Trophoblast cell (in vitro differentiated cells and primary cell): ENCODE results near the gene SKAP1.
"Not testable (repeated sequence)": the region's sequence is repeated elsewhere in the genome, so short reads cannot be mapped to it uniquely, and the experiment has no call there.

Source experiments
- DNase-seq, 2 donors: peaks; one replicate each; pipeline ENCODE4 v3.0.0-alpha.2; 2016
- H2AFZ ChIP-seq: 2 replicates; pipeline ENCODE4 v1.6.1; 2013; ENCODE audit warnings: low read length, moderate library complexity, mild to moderate bottlenecking; ENCODE audit not compliant: insufficient read depth, poor library complexity
- H2AK5ac ChIP-seq: 2 replicates; pipeline ENCODE4 v1.6.1; 2013; ENCODE audit warnings: mild to moderate bottlenecking, low read length
- H2BK120ac ChIP-seq: 2 replicates; pipeline ENCODE4 v1.6.1; 2013; ENCODE audit warnings: low read length, mild to moderate bottlenecking, moderate library complexity; ENCODE audit not compliant: insufficient read depth, poor library complexity
- H2BK12ac ChIP-seq: 2 replicates; pipeline ENCODE4 v1.6.1; 2013; ENCODE audit warnings: mild to moderate bottlenecking, low read length, moderate library complexity
- H2BK5ac ChIP-seq: 2 replicates; pipeline ENCODE4 v1.6.1; 2013; ENCODE audit warnings: low read length, low read depth, moderate library complexity, mild to moderate bottlenecking; ENCODE audit not compliant: poor library complexity
- H3K14ac ChIP-seq: 2 replicates; pipeline ENCODE4 v1.6.1; 2013; ENCODE audit warnings: mild to moderate bottlenecking, low read length
- H3K18ac ChIP-seq: 2 replicates; pipeline ENCODE4 v1.6.1; 2013; ENCODE audit warnings: mild to moderate bottlenecking, low read length
- H3K23ac ChIP-seq: 2 replicates; pipeline ENCODE4 v1.6.1; 2013; ENCODE audit warnings: low read length
- H3K27ac ChIP-seq: 2 replicates; pipeline ENCODE4 v1.5.1; 2013; ENCODE audit warnings: low read depth, mild to moderate bottlenecking, inconsistent platforms, low read length, moderate library complexity
- H3K27me3 ChIP-seq: 2 replicates; pipeline ENCODE4 v1.6.1; 2013; ENCODE audit warnings: inconsistent platforms, mild to moderate bottlenecking, low read length, moderate library complexity; ENCODE audit not compliant: insufficient read depth
- H3K36me3 ChIP-seq, 2 experiments: 1 replicate in 1 of 2; 2 replicates in 1 of 2; pipeline ENCODE4 v1.6.1; 2013; ENCODE audit warnings: low read length in 2 of 2, mild to moderate bottlenecking in 2 of 2, moderate library complexity in 1 of 2; ENCODE audit not compliant: insufficient read depth in 2 of 2, control insufficient read depth in 1 of 2
- H3K4ac ChIP-seq: 2 replicates; pipeline ENCODE4 v1.6.1; 2013; ENCODE audit warnings: low read depth, mild to moderate bottlenecking, low read length, moderate library complexity
- H3K4me1 ChIP-seq, 2 experiments: 1 replicate in 1 of 2; 2 replicates in 1 of 2; pipeline ENCODE4 v1.6.1; 2013; ENCODE audit warnings: low read length in 2 of 2, mild to moderate bottlenecking in 2 of 2, moderate library complexity in 1 of 2; ENCODE audit not compliant: insufficient read depth in 2 of 2, control insufficient read depth in 1 of 2
- H3K4me2 ChIP-seq: 2 replicates; pipeline ENCODE4 v1.6.1; 2013; ENCODE audit warnings: inconsistent platforms, mild to moderate bottlenecking, low read length, moderate library complexity
- H3K4me3 ChIP-seq: 2 replicates; pipeline ENCODE4 v1.5.1; 2013; ENCODE audit warnings: mild to moderate bottlenecking, low read depth, low read length, inconsistent platforms
- H3K79me1 ChIP-seq: one replicate; pipeline ENCODE4 v1.6.1; 2013; ENCODE audit warnings: low read length
- H3K79me2 ChIP-seq: 2 replicates; pipeline ENCODE4 v1.6.1; 2013; ENCODE audit warnings: low read length, mild to moderate bottlenecking; ENCODE audit not compliant: control insufficient read depth, insufficient read depth, poor library complexity
- H3K9ac ChIP-seq: 2 replicates; pipeline ENCODE4 v1.6.1; 2013; ENCODE audit warnings: mild to moderate bottlenecking, low read length
- H3K9me3 ChIP-seq: 2 replicates; pipeline ENCODE4 v1.6.1; 2013; ENCODE audit warnings: low read depth, mild to moderate bottlenecking, control low read depth, inconsistent platforms, low read length; ENCODE audit not compliant: insufficient read depth
- H4K12ac ChIP-seq: 2 replicates; pipeline ENCODE4 v1.6.1; 2013; ENCODE audit warnings: low read depth, mild to moderate bottlenecking, low read length, moderate library complexity
- H4K8ac ChIP-seq: 2 replicates; pipeline ENCODE4 v1.6.1; 2013; ENCODE audit warnings: low read depth, mild to moderate bottlenecking, low read length, moderate library complexity
- H4K91ac ChIP-seq: one replicate; pipeline ENCODE4 v1.6.1; 2013; ENCODE audit warnings: low read depth, mild to moderate bottlenecking, low read length, moderate library complexity
- WGBS: extraction: QIAGEN DNeasy Blood & Tissue Kit; methylation state at CpG from one replicate; pipeline ENCODE4 v1.1.7; 2013; ENCODE audit warnings: missing lambda C conversion rate; ENCODE audit not compliant: insufficient read length, insufficient coverage; ENCODE audit errors: extremely low coverage; 5-methylcytosine and 5-hydroxymethylcytosine counted together

The SKAP1 gene

GRCh38 chr17:48455791-48456190 lies 25.8 kb upstream of the SKAP1 start:
- Histone ChIP-seq H4K91ac (no peak overlapping the region), H3K27me3 (no peaks in the 10 kb centered on the region), H3K14ac (no peak overlapping the region), H3K27ac (no peak overlapping the region), H3K79me2 (no peaks in the 10 kb centered on the region), H3K79me1 (no peaks in the 10 kb centered on the region), H3K4me1 (peaks cover 0 to 3% of the 10 kb centered on the region in 2 experiments), H3K23ac (no peak overlapping the region), H3K9me3 (no peaks in the 10 kb centered on the region), H3K18ac (no peak overlapping the region), H2BK120ac (no peak overlapping the region), H3K36me3 (no peaks in the 10 kb centered on the region), H2BK12ac (no peak overlapping the region), H4K12ac (no peak overlapping the region), H2AFZ (no peak overlapping the region), H3K4ac (no peak overlapping the region), H4K8ac (no peak overlapping the region), H3K9ac (no peak overlapping the region), H3K4me3 (no peak overlapping the region), H2AK5ac (no peak overlapping the region), H3K4me2 (no peak overlapping the region), H2BK5ac (no peak overlapping the region)
- no peak for DNase-seq

- Histone ChIP-seq H3K79me2 (no peaks in the 10 kb centered on the region), H3K36me3 (no peaks in the 10 kb centered on the region), H3K18ac (no peak overlapping the region), H4K12ac (no peak overlapping the region), H3K23ac (no peak overlapping the region), H3K9me3 (no peaks in the 10 kb centered on the region), H2AFZ (no peak overlapping the region), H4K91ac (no peak overlapping the region), H3K4me1 (peaks cover 0 to 3% of the 10 kb centered on the region in 2 experiments), H2AK5ac (no peak overlapping the region), H2BK12ac (no peak overlapping the region), H3K14ac (no peak overlapping the region), H2BK120ac (no peak overlapping the region), H3K4me2 (no peak overlapping the region), H3K4ac (no peak overlapping the region), H3K27ac (no peak overlapping the region), H3K4me3 (no peak overlapping the region), H4K8ac (no peak overlapping the region), H3K27me3 (no peaks in the 10 kb centered on the region), H3K79me1 (no peaks in the 10 kb centered on the region), H2BK5ac (no peak overlapping the region), H3K9ac (no peak overlapping the region)
- DNase-seq: no peak
Measured at GRCh38 chr17:48453447-48453846, 23.4 kb upstream of the SKAP1 start.

- DNase-seq: no peak
- Histone ChIP-seq H2BK12ac (no peak overlapping the region), H2AFZ (no peak overlapping the region), H3K79me1 (no peaks in the 10 kb centered on the region), H3K9me3 (no peaks in the 10 kb centered on the region), H3K4me2 (no peak overlapping the region), H3K18ac (no peak overlapping the region), H2AK5ac (no peak overlapping the region), H3K23ac (no peak overlapping the region), H3K27me3 (no peaks in the 10 kb centered on the region), H3K9ac (no peak overlapping the region), H2BK120ac (no peak overlapping the region), H3K14ac (no peak overlapping the region), H3K4ac (no peak overlapping the region), H4K8ac (no peak overlapping the region), H2BK5ac (no peak overlapping the region), H4K12ac (no peak overlapping the region), H3K4me3 (no peak overlapping the region), H3K79me2 (no peaks in the 10 kb centered on the region), H3K36me3 (no peaks in the 10 kb centered on the region), H3K27ac (no peak overlapping the region), H4K91ac (no peak overlapping the region), H3K4me1 (no peaks in the 10 kb centered on the region)
- no CpG with 5 or more reads among the region's 2 CpGs for WGBS
Measured at GRCh38 chr17:48451489-48451888, 21.5 kb upstream of the SKAP1 start.

GRCh38 chr17:48449335-48449734 lies 19.3 kb upstream of the SKAP1 start:
- not testable (repeated sequence) for H4K12ac ChIP-seq, H4K8ac ChIP-seq, H3K4me2 ChIP-seq, H3K36me3 ChIP-seq, H2AK5ac ChIP-seq, H2BK5ac ChIP-seq, H3K4me3 ChIP-seq, H3K18ac ChIP-seq, H2AFZ ChIP-seq, H3K4me1 ChIP-seq, H3K79me2 ChIP-seq, H3K9ac ChIP-seq, H2BK120ac ChIP-seq, H3K9me3 ChIP-seq, H2BK12ac ChIP-seq, H3K27ac ChIP-seq, H3K23ac ChIP-seq, H3K79me1 ChIP-seq, H3K27me3 ChIP-seq, DNase-seq, H3K14ac ChIP-seq, H4K91ac ChIP-seq, H3K4ac ChIP-seq
- no CpG with 5 or more reads among the region's 3 CpGs for WGBS

GRCh38 chr17:48445248-48445620 lies 15.2 kb upstream of the SKAP1 start:
- no peak overlapping the region for H2AK5ac ChIP-seq
- no peak overlapping the region for H3K4ac ChIP-seq
- H2BK5ac ChIP-seq: no peak overlapping the region
- H4K8ac ChIP-seq: no peak overlapping the region
- no peak overlapping the region for H3K4me3 ChIP-seq
- H3K27me3 ChIP-seq: no peaks in the 10 kb centered on the region
- H3K18ac ChIP-seq: no peak overlapping the region
- no peak for DNase-seq
- no peak overlapping the region for H2BK120ac ChIP-seq
- no peak overlapping the region for H4K12ac ChIP-seq
- no peaks in the 10 kb centered on the region for H3K9me3 ChIP-seq
- H3K9ac ChIP-seq: no peak overlapping the region
- no peak overlapping the region for H3K23ac ChIP-seq
- H3K79me1 ChIP-seq: no peaks in the 10 kb centered on the region
- no peak overlapping the region for H3K4me2 ChIP-seq
- no peak overlapping the region for H3K27ac ChIP-seq
- H4K91ac ChIP-seq: no peak overlapping the region
- H3K36me3 ChIP-seq: no peaks in the 10 kb centered on the region
- no peak overlapping the region for H3K14ac ChIP-seq
- H2AFZ ChIP-seq: no peak overlapping the region
- no peaks in the 10 kb centered on the region for H3K79me2 ChIP-seq
- no peak overlapping the region for H2BK12ac ChIP-seq
- no peaks in the 10 kb centered on the region for H3K4me1 ChIP-seq
- WGBS: no CpG with 5 or more reads among the region's 7 CpGs
